Stimulated activated CD4-positive, alpha-beta T cell treated with anti-CD3 and anti-CD28 coated beads, Interleukin-15, amount 100 ng/mL, for 48 hours (primary cell): ENCODE data around the gene CCHCR1.
A peak's percentile ranks its signal among the peaks of the same experiment; 100 is the strongest.

Experiments
- DNase-seq, 2 donors: peaks; one replicate each; pipeline ENCODE4 v3.0.0-alpha.2; 2020; ENCODE audit warnings: low read depth in 2 of 2

CCHCR1 gene

DNA sequence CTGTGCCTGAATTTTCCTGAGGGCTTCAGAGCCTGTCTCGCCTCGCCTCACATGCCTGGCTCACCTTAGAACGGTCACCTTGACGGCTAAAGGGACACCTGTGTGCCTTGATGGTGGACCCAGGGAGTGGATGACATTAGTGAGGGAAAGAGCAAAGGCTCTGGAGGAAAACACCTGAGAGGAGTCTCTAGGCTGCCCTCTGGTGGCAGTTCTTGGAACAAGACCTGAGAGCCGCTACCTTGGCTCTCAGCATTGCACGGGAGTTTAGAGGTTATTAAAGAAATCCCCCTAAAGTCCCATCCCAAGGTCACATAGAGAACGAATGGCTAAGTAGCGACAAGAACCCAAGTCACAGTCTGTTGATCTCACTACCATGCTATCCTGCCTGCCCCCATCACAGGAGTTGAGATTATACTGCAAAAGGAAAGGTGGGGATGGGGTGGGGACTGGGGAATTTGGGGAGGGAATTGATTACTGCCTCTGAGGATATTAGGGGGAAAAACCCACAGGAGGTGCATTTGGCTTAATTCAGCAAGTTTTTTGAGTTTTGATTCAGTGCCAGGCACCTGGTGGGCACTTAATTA, 29.4 kb downstream of the CCHCR1 start:
- peak; percentile 14 to 67 for DNase-seq

DNA sequence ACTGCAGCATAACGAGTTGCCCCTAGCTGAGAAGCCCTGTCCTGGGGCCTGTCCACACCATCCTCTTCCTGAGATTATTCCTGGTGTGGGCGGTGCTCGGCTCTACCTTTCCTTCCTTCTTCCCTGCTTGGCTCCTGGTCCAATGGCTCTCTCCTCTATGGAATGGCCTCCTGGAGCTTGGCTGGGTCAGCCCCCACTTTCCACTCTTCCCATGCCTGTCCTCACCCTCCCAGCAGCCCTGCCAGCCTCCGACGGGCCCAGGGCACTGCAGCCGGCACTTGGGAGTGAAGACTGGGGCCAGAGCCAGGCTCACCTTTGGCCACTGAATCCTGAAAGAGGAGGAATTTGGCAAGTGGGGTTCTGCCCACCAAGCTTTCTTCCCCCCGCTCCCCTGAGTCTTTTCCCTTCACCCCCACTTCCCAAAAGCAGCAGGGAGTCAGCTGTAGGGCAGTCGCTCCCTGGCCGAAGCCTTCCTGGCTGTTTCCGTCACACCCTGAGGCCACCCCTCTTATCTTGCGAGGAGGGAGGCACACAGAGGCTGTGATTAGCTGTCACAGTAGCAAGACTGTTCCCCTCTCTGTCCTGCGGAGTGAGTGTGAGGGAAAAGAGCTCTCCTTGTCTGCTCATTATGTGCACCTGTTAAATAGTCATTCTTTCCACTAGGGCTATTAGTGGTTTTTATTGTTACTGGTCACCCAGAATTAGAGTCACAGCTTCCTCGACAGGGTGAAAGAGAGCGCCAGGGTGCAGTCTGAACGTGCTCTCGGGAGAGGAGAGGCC, 31.0 kb downstream of the CCHCR1 start:
- no peak for DNase-seq

GRCh38 chr6:31125586-31126363, 31.8 kb downstream of the CCHCR1 start:
- DNase-seq, result no peak

DNA sequence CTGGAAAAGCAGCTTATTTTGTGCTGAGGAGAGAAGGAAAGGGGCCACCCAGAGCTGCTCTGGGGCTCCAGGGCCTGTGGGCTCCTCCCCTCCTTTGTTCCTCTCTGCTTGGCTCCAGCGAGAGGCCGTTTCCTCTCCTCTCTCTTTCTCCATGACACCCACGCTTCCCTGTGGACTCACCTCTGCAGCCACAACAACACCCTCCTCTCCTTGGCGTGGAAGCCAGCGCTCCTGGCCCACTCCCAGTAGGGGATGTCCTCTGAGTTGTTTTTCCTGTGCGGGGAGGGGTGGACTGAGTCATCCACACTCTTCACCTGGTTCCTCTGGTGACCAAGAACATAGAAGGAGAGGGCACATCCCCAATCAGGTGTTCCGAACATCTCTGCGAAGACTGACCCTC, 32.4 kb downstream of the CCHCR1 start:
- DNase-seq, result no peak

GRCh38 chr6:31122791-31123706, 34.6 kb downstream of the CCHCR1 start:
- no peak for DNase-seq

DNA sequence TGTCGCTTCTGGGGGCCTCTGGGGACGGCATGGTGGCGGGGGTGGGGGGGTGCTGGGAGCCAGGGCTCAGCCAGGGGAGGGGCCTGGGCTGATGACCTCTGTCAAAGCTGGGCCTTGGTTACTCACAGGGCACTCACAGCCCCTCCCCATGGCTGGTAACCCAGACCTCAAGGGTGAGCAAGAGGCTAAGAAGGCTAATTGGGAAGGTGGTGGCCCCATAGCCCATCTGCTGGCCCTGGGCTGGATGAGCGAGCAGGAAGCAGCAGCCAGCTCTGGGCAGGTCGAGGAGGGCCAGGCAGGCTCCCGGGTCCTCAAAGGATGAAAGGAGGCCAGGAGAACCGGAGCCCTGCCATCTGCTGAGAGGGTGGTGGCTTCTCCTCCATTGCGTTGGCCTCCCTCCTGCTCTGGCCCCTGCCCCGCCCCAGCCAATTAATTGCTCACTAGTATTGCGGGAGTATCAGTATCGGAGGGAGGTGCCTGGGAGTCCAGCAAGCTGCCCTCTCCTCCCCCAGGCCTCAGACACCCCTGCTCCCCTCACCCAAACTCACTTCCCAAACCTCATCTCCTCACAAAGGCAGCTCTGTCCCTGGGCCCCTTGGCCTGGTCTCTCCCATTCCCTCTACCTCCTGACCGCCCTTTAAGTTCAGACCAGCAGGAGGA, 36.3 kb downstream of the CCHCR1 start:
- DNase-seq, result no peak

GRCh38 chr6:31120151-31120915, 37.3 kb downstream of the CCHCR1 start, which contains the start of gene CDSN:
Gene CDSN, minus strand, starts transcription at chr6:31120446. Its CDS starts 27 bp downstream, at chr6:31120419.
- DNase-seq, result no peak

- DNase-seq, result no peak
Measured at GRCh38 chr6:31118178-31118577, 39.4 kb downstream of the CCHCR1 start.

DNA sequence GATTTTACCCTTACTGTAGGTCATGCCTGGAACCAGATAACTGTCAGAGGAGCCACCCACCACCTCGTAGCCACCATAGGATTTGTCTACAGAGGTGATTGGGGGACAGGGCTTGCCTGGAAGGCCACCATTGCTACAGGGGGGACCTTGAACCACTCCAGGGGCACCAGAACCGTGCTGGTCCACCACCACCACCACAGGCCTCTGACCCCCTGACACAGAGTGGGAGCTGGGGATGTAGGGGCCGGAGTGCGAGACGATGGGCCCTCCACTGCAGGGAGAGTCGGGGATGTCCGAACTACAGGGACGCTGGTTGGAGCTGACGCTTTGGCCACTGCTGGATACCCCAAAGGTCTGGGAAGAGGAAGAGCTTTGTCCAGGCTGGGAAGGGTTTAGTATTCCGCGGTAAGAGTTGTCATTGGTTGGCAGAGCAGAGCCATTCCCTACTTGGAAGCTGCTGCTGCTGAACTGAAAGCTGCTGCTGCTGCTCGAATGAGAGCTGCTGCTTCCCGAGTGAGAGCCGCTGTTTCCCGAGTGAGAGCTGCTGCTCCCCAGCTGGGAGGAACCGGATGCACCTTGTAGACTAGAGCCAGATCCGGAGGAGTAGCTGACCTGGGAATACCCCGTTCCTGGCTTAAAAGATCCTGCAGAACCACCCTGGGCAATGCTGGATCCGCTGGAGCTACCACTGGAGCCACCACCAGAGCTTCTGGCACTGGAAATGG, 40.8 kb downstream of the CCHCR1 start:
- no peak for DNase-seq

DNA sequence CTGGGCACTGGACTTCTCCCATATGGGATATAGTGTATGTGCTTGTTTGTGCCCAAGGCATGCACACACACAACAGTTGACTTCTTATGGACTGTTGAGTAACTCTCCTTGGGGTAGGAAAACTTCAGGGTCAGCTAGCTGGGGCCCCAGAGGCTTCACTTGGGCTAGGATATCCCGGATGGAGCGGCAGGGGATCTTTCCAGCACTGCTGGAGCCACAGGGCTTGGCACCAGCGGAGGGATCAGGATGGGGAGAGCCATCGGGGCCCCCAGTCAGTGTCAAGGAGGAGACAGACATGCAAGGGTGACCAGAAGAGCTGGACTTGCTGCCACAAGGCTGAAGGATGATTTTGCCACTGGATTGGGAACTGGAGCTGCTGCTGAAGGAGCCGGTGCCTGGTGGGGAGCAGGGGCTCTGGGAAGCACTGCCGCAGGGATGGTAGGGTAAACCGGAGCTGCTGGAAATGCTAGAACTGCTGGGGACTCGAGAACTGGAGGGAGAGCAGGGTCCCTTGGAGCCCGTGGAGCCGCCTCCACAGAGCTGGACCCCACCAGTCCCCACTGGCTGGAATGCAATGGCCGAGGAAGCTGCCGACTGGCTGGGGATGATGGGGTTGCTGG, 41.6 kb downstream of the CCHCR1 start:
- no peak for DNase-seq

DNA sequence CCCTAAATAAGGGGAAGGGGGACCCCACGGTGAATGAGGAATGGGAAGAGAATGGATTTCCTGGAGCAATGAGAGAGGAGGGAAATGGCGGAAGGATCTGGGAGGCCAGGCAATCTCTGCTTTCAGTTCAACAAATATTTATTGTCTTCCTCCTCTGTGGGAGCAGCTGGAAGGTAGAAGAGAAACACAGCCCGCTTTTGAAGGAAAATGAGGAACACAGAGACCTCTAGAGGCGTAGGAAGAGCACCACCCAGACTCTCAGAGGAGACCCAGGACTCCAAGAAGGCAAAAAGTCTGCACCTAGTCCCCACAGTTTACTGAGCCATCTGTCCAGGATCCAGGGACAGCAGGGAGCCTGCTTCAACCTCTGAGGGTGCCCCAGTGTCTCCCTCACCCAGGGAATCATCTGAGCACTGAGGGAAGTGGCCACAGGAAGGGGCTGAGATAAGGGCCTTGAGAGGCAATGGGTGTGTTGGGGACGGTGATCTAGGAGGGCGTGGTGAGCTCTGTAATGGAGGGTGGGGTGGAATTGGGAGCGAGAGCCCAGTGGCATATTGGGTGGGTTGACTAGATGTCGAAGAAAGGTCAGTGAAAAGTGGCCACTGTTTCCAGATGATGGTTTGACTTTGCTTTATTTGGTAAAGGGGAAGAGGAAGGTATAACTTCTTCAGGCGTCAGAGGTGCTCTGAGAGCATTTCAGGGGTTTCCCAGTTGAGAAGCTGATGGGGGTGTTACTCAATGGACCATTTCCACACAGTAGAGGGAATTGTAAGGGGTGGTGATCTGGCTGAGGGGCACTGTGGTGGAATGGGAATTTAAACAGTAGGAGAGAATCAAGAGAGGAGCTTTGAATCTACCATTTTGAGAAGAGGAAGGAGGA, 42.4 kb downstream of the CCHCR1 start:
- no peak for DNase-seq

- no peak for DNase-seq
Measured at GRCh38 chr6:31114541-31114878, 43.1 kb downstream of the CCHCR1 start, which contains the start of gene PSORS1C1. Gene PSORS1C1, plus strand, starts transcription at chr6:31114800. Its CDS starts 14,833 bp downstream, at chr6:31129633.

GRCh38 chr6:31113861-31114540, 43.6 kb downstream of the CCHCR1 start:
- no peak for DNase-seq

DNA sequence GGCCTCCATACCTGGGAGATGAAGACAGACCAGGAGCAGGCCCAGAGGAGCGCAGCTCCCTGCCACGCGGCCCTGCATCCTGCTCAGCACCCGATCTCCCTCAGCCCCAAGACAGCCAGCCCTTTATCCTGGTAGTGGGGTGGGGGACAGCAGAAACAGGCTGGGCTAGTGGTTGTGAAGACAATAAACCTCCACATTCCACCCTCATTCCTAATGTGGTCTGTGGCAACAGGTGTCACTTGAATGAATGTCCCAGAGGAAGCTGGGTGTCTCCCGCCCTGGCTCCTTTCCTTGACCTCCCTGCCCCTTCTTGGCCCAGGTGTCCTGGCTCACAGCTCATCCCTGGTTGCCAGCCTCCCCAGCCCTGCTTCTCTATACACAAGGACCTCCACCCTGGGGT, 45.1 kb downstream of the CCHCR1 start, which contains the start of gene C6orf15:
TSS of gene C6orf15 (minus strand) at position 98 of the 400 bp plus-strand sequence. CDS start at position 78, 20 bp downstream.
- no peak for DNase-seq

DNA sequence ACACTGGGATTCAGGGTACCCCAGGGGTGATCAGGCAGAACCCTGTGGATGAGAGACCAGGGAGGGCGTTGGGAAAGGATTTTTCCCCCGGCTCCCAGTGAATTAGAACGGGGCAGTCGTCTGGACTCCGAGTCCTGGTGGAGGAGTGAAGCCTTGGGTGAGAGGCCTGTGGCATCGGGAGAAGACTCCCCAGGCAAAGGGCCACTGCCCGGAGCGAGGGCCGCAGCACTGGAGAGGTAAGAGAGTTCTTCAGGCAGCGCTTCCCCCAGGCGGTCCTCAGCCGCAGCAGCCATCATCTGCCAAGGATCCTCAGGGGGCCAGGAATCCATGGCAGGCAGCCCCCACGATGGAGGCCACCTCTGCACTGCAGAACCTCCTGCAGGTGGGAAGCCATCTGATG, 45.9 kb downstream of the CCHCR1 start:
- DNase-seq, result no peak

DNA sequence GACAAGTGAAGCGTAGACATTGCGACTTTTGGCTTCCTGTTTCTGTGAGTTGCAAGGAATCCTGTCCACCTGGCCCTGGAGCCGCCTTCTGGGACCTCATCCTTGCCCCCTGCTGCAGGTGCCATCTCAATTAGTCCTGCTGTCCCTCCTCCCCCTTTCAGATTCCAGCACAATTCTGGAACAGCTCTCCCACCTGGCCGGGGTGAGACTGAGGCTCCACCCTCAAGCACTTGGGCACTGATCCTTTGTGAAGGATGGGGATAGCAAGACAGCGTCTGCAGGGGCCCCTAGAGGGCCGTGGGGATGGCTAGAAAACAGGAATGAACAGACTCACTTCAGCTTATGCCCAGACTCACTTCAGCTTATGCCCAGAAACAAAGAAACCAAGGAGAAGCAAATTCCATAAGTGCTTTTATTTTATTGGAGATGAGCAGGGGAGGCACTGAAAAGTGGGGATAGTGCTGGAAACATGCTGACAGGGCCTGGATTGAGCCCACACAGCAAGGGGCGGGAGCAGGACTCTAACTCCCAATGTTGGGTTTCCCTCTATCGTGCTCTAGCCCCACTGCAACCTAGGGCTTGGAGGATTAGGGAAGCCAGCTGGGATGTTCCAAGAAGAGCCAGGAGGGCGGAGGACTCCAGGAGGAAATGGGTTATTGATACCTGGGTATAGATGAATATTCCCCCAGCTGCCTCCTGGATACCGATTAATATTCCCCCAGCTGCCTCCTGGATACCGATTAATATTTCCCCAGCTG, 46.6 kb downstream of the CCHCR1 start:
- no peak for DNase-seq

DNA sequence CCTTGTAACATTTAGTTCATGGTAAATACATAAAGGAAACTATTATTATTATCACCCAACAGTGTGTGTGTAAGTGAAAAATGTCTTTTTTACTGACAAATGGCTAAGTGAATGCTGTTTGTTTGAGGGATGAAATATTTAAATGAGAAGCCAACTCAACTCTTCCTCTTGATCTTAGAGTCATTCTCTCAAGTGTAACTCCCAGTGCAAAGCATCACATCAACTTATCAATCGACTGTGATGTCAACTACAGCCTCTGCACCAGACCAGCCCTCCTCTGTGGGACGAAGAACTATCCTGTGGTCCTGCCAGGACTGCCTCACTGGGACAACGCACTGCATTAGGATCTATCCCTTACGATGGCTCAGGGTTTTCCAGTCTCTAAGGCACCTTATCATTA, 50.5 kb downstream of the CCHCR1 start:
- DNase-seq, result no peak
